K562 (cell line): Measurements from ENCODE around the gene DAPK2. TPM values are rescaled to one million over a fixed set of nuclear protein-coding genes. Genes with fewer than 3 reads are reported as not detected.

Experiments used
- E2F6 ChIP-seq, 2 experiments: IDR thresholded peaks; 2 replicates each; pipeline ENCODE4 v1.6.1; 2011; ENCODE audit warnings: borderline replicate concordance in 1 of 2, control low read depth in 1 of 2, low read depth in 1 of 2, low read length in 1 of 2, mild to moderate bottlenecking in 1 of 2, mixed read lengths in 1 of 2, moderate library complexity in 1 of 2; ENCODE audit not compliant: insufficient read depth in 1 of 2, insufficient read length in 1 of 2, poor library complexity in 1 of 2, severe bottlenecking in 1 of 2; ENCODE audit errors: extremely low read depth in 1 of 2
- ID3 ChIP-seq, 2 experiments: fragments of 250-450 bp in 1 of 2; fragments of 450-650 bp in 1 of 2; sonication (Bioruptor Pico) in 1 of 2; IDR thresholded peaks; 2 replicates each; pipeline versions ENCODE4 v1.6.1 to v1.8.0; 2016 to 2021; ENCODE audit warnings: mild to moderate bottlenecking in 2 of 2, moderate library complexity in 2 of 2, missing compliant biosample characterization in 1 of 2, missing genetic modification characterization in 1 of 2
- KDM5B ChIP-seq: fragments of 200-600 bp; sonication (generic); IDR thresholded peaks from 2 replicates; pipeline ENCODE4 v1.6.1; 2012; ENCODE audit warnings: low read depth, mild to moderate bottlenecking, moderate library complexity, low read length, control low read depth, inconsistent platforms; ENCODE audit not compliant: insufficient replicate concordance
- PHTF2 ChIP-seq: fragments of 250-450 bp; sonication (Bioruptor Pico); IDR thresholded peaks from 2 replicates; pipeline ENCODE4 v1.5.0; 2021; ENCODE audit warnings: mild to moderate bottlenecking
- SMAD4 ChIP-seq: fragments of 250-450 bp; sonication (Bioruptor Pico); conservative IDR thresholded peaks from 2 replicates; pipeline ENCODE4 v1.8.0; 2021; ENCODE audit warnings: inconsistent platforms, mild to moderate bottlenecking, moderate library complexity
- ZNF398 ChIP-seq: fragments of 250-450 bp; sonication (Bioruptor Pico); IDR thresholded peaks from 2 replicates; pipeline ENCODE4 v1.8.0; 2021; ENCODE audit warnings: moderate library complexity, mild to moderate bottlenecking, inconsistent platforms
- ZNF407 ChIP-seq: fragments of 450-650 bp; IDR thresholded peaks from 2 replicates; pipeline ENCODE4 v1.6.1; 2016; ENCODE audit warnings: low read depth
- ZNF592 ChIP-seq: fragments of 450-650 bp; IDR thresholded peaks from 2 replicates; pipeline ENCODE4 v1.6.1; 2017; ENCODE audit warnings: antibody characterized with exemption, mild to moderate bottlenecking
- polyA plus RNA-seq, 8 experiments: library from polyadenylated mRNA; depleted of rRNA in 4 of 8; stranded (reverse) in 5 of 8; unstranded in 3 of 8; fragments of >200 nt; fragmentation: Nextera tagmentation in 2 of 8; fragmentation: Illumina TruSeq in 1 of 8; extraction: Ambion mirVana in 2 of 8; extraction: Trizol in 1 of 8; gene quantifications; 2 replicates each; pipeline versions ENCODE4 v1.2.1 to v1.2.3, GENCODE V29; 2011 to 2014; ENCODE audit warnings: inconsistent platforms in 1 of 8, missing spikeins in 1 of 8
- total RNA-seq, 7 experiments: library from RNA; depleted of rRNA in 6 of 7; stranded (reverse); fragments of >200 nt in 6 of 7; fragmentation: Illumina TruSeq in 2 of 7; extraction: Trizol in 2 of 7; gene quantifications; 2 replicates each; pipeline versions ENCODE4 v1.2.1 to v1.2.3, GENCODE V29; 2011 to 2021; ENCODE audit warnings: low replicate concordance in 1 of 7

The DAPK2 gene
- total and polyA plus RNA-seq, 9 of the 15 experiments (the other 6 are each of a cell fraction or from before 2014, with no cell fraction given), result 0.14 to 5.2 (median 2.2) TPM

- TF ChIP-seq SMAD4 (peak; percentile 89), ZNF398 (CRISPR knock-in tag) (no peak), KDM5B (no peak), ID3 (CRISPR knock-in tag; IDR thresholded peaks at IDR 0.05) (no peak), ID3 (tag; IDR thresholded peaks at IDR 0.05) (no peak), PHTF2 (CRISPR knock-in tag) (no peak), E2F6 (IDR thresholded peaks at IDR 0.05; ENCODE audit: borderline replicate concordance in 1 of 2, extremely low read depth in 1 of 2, insufficient read depth in 1 of 2, insufficient read length in 1 of 2, low read depth in 1 of 2, low read length in 1 of 2, poor library complexity in 1 of 2, severe bottlenecking in 1 of 2) (peak in 1 of 2 experiments; percentile 12), ZNF407 (no peak), ZNF592 (peak; percentile 59; the same call in 1 of the 2 replicates)
These were observed at the start of gene DAPK2 (continued) for GRCh38 chr15:64046421-64047153.
